NT2/D1 (cell line): ENCODE results near the gene RPTOR.
"Not testable (repeated sequence)": the region's sequence is repeated elsewhere in the genome, so short reads cannot be mapped to it uniquely, and the experiment has no call there.

ENCODE experiments used
- DNase-seq: peaks from one replicate; pipeline ENCODE4 v3.0.0-alpha.2; 2011; ENCODE audit warnings: low read depth, low spot score
- H3K27me3 ChIP-seq: 2 replicates; pipeline ENCODE4 v1.6.0; 2011; ENCODE audit warnings: mild to moderate bottlenecking; ENCODE audit not compliant: insufficient read length, insufficient read depth
- H3K36me3 ChIP-seq: 2 replicates; pipeline ENCODE4 v1.6.1; 2011; ENCODE audit warnings: mild to moderate bottlenecking, low read length, mixed read lengths; ENCODE audit not compliant: insufficient read depth, insufficient read length
- H3K4me1 ChIP-seq: 2 replicates; pipeline ENCODE4 v1.5.1; 2011; ENCODE audit not compliant: insufficient read depth, insufficient read length
- H3K4me3 ChIP-seq: 2 replicates; pipeline ENCODE4 v1.5.1; 2011; ENCODE audit warnings: low read depth; ENCODE audit not compliant: insufficient read length
- H3K9ac ChIP-seq: 2 replicates; pipeline ENCODE4 v1.6.0; 2011; ENCODE audit warnings: low read depth; ENCODE audit not compliant: insufficient read length
- H3K9me3 ChIP-seq: 2 replicates; pipeline ENCODE4 v1.5.1; 2011; ENCODE audit warnings: mild to moderate bottlenecking, low read length; ENCODE audit not compliant: insufficient read depth
- SUZ12 ChIP-seq: IDR thresholded peaks from 2 replicates; pipeline ENCODE4 v1.6.1; 2011; ENCODE audit not compliant: insufficient read length, insufficient read depth; ENCODE audit errors: extremely low read depth
- YY1 ChIP-seq: IDR thresholded peaks from 2 replicates; pipeline ENCODE4 v1.6.1; 2011; ENCODE audit not compliant: insufficient read length, insufficient read depth
- ZNF274 ChIP-seq: IDR thresholded peaks from 2 replicates; pipeline ENCODE4 v1.6.1; 2011; ENCODE audit warnings: mild to moderate bottlenecking, low read depth, low read length

The RPTOR gene

DNA sequence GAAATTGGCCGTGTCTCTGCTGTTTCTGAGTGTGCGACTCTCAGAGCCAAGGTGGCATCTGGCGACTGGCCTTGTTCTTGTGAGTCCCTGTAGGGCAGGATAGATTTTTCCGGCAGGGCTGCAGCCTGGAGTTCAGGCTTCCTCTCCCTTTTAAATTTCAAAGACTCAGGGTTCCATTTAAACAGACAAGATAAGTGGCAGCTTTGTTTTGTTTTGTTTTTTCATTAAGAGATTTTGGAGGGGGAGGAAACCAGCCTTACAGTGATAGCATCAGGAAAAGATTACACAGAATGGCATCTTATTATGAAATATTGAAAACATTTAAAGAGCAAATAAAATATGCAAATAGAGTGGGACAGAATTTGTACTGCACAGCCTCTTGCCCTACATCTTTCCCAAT, 151.3 kb downstream of the RPTOR start:
- Histone ChIP-seq H3K4me1 (peaks cover 7% of the 10 kb centered on the region), H3K4me3 (no peak overlapping the region)
- no peak for DNase-seq

DNA sequence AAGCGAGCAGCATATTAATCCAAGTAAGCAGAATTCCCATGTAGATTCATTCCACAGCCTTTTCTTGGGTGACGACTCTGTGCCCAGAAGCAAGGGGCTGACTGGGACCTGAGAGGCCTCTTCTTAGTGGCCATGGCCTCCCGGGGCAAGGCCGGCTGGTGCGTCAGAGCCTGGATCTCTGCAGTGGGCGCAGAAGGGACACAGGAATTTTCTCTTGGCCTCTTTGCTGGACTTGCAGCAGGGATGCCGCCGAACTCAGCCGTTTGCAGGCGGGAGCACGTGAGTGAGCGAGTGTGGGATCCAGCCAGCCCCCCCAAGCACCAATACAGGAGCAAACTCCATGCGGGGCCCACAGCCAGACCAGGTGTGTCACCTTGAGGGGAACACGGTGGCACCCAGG, 151.8 kb downstream of the RPTOR start:
- no peaks in the 10 kb centered on the region for H3K9me3 ChIP-seq
- TF ChIP-seq ZNF274: no peak
- no peak for TF ChIP-seq YY1
- TF ChIP-seq SUZ12: no peak
- DNase-seq: no peak
- H3K36me3 ChIP-seq: peaks cover 2% of the 10 kb centered on the region
- H3K9ac ChIP-seq: no peak overlapping the region
- no peak overlapping the region for H3K4me3 ChIP-seq
- H3K4me1 ChIP-seq: peaks cover 7% of the 10 kb centered on the region
- H3K27me3 ChIP-seq: no peaks in the 10 kb centered on the region

More for the DNA sequence above, 151.3 kb downstream of the RPTOR start:
- no peaks in the 10 kb centered on the region for H3K27me3 ChIP-seq
- TF ChIP-seq ZNF274 (no peak), YY1 (no peak), SUZ12 (no peak)
- no peak overlapping the region for H3K9ac ChIP-seq
- H3K9me3 ChIP-seq: no peaks in the 10 kb centered on the region
- H3K36me3 ChIP-seq: peaks cover 2% of the 10 kb centered on the region

DNA sequence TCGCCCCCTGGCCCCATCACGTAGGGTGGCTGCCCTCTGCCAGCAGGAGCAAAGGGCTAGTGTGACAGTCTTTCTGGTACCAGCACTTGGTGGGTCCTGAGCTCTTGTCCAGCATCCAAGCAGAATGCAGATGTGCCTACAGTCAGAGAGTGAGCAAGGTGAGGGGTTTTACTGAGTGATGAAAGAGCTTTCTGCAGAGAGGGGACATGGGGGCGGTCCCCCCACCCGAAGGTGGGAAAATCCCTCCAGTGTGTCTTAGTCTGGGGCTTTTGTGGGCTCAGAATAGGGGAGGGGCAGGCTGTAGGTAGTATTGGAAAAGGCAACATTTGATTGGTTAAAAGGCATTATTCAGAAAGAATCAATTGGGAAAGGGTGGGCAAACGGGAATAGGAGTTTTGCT, 152.3 kb downstream of the RPTOR start:
- H3K9me3 ChIP-seq: no peaks in the 10 kb centered on the region
- no peaks in the 10 kb centered on the region for H3K36me3 ChIP-seq
- DNase-seq: no peak
- TF ChIP-seq SUZ12: no peak
- no peak for TF ChIP-seq ZNF274
- no peak for TF ChIP-seq YY1
- peaks cover 7% of the 10 kb centered on the region for H3K4me1 ChIP-seq
- no peaks in the 10 kb centered on the region for H3K27me3 ChIP-seq
- no peak overlapping the region for H3K4me3 ChIP-seq
- H3K9ac ChIP-seq: no peak overlapping the region

DNA sequence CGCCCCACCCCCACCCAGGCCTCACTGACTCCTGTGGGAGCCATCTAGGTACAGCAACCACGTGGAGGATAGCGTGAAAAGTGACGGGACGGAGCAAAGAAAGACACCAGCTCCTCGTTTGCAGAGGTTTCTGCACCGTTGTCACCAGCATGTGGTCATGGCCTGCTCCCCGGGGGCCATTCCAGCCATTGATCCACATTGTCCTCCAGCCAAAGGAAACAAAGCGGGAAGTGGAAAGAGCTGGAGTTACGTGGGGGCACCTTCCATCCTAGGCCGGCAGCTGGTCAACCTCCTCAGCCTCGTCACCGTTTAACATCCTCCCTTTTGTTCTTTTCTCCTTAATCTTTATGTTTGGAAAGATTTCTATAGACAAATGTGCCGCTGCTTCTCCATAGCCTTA, 153.7 kb downstream of the RPTOR start:
- Histone ChIP-seq H3K9ac (no peak overlapping the region), H3K36me3 (no peaks in the 10 kb centered on the region), H3K27me3 (no peaks in the 10 kb centered on the region), H3K9me3 (no peaks in the 10 kb centered on the region), H3K4me3 (no peak overlapping the region), H3K4me1 (peaks cover 10% of the 10 kb centered on the region)
- DNase-seq: no peak
- TF ChIP-seq SUZ12 (no peak), ZNF274 (no peak), YY1 (no peak)

DNA sequence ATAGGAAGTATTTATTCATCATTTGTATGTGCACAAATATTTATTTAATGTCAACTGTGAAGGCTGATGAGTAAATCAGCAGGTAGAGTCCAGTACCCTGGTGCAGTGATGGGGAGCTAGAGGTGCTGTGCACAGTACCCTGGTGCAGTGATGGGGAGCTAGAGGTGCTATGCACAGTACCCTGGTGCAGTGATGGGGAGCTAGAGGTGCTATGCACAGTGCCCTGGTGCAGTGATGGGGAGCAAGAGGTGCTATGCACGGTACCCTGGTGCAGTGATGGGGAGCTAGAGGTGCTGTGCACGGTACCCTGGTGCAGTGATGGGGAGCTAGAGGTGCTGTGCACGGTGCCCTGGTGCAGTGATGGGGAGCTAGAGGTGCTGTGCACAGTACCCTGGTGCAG, 154.6 kb downstream of the RPTOR start:
- H3K27me3 ChIP-seq, H3K9me3 ChIP-seq, H3K36me3 ChIP-seq, H3K9ac ChIP-seq, H3K4me1 ChIP-seq, H3K4me3 ChIP-seq, DNase-seq: not testable (repeated sequence)

DNA sequence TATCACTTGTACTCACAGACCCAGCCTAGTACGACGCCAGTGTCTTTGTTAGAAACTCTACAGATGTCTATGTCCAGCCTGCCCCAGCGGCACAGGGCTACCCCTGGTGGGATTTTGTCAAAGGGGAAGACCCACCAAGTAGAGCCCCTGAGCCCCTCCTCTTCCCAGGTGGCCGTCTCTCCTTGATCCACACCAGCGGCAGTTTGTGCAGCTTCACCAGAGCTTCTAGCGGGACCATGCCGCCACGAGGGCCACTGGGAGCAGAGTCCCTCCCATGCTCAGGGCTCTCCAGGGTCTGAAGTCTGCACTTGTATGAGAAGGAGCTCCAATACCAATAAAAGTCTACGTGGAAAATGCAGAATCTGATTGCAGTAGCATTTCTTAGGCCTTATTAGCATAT, 157.1 kb downstream of the RPTOR start:
- Histone ChIP-seq H3K27me3 (no peaks in the 10 kb centered on the region), H3K4me1 (peaks cover 8% of the 10 kb centered on the region), H3K9ac (no peak overlapping the region), H3K36me3 (no peaks in the 10 kb centered on the region), H3K9me3 (no peaks in the 10 kb centered on the region), H3K4me3 (no peak overlapping the region)
- DNase-seq: no peak
- no peak for TF ChIP-seq ZNF274
- no peak for TF ChIP-seq YY1
- no peak for TF ChIP-seq SUZ12

DNA sequence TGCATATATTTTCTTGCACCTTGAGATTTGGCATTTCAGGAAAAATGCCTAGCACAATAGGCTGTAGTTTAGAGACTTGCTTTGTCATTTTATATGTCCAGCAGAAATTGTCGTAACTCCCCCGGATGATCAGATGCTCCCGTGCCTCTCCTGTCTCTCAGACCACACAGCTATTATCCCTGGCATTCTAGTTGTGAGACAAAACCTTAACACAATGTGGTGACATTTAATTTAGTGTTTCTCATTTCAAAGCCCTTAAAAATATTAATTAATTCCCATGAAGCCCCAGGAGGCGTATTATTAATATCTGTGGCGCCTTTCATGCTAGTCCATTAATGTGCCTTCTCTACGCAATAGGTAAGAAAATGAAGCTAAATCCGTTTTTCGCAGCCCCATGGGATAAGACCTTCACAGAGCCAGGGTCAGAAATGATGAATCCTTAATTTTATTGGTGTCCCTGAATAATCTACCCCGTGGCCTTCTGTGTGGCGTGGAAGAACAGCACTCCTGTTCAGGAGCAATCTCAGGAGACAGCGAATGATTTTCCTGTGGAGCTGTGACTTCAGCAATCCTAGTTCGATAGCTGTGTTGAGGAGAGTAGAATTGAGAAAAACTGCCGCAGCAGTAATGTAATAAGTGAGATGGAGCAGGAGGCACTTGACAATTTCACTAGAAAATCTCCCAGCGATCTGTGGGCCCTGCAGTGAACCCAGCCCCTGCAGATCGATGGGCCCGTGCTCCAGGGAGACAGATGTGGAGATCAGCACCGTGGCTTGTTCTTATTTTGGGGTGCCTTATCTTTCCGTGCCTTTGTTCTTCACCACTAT, 157.9 kb downstream of the RPTOR start:
- TF ChIP-seq ZNF274 (no peak), SUZ12 (no peak), YY1 (no peak)
- no peak overlapping the region for H3K4me3 ChIP-seq
- no peak overlapping the region for H3K9ac ChIP-seq
- no peak for DNase-seq
- H3K9me3 ChIP-seq: no peaks in the 10 kb centered on the region
- H3K36me3 ChIP-seq: no peaks in the 10 kb centered on the region
- H3K4me1 ChIP-seq: peaks cover 10% of the 10 kb centered on the region
- no peaks in the 10 kb centered on the region for H3K27me3 ChIP-seq
